K562 (cell line): ENCODE results near the gene THAP12. TPM values are rescaled to one million over a fixed set of nuclear protein-coding genes. Genes with fewer than 3 reads are reported as not detected.

Experiments used
- ATAC-seq: fragments of 200-7000 bp; cut with Tn5 transposase; 3 replicates; pipeline ENCODE4 v1.9.1; 2020; ENCODE audit warnings: moderate library complexity
- BruUV-seq: library from RNA; stranded (reverse); fragments of 400-500 nt; replicated peaks from 2 replicates; lab custom pipeline; 2021; lab: Mats Ljungman, UMichigan
- CTCF ChIA-PET: fragments of 300-600 bp; formaldehyde crosslinking; extraction: SDS; loops from one replicate; lab custom pipeline; 2021; ENCODE audit warnings: low intra/inter-chr PET ratio; lab: Yijun Ruan, JAX
- POLR2A ChIA-PET: fragments of 300-600, 350-650 bp; sonication (Branson Sonifier 250); formaldehyde crosslinking; extraction: SDS; loops from one replicate; lab custom pipeline; 2021; ENCODE audit warnings: antibody characterized with exemption, inconsistent platforms; lab: Yijun Ruan, JAX
- DNase-seq, 4 experiments: peaks; one replicate each; pipeline versions ENCODE4 v3.0.0 to v3.0.0-alpha.2; 2011 to 2018; ENCODE audit warnings: low spot score in 3 of 4, mixed read lengths in 3 of 4; ENCODE audit errors: extremely low read depth in 1 of 4
- FAIRE-seq: peaks from 2 replicates; lab custom pipeline; 2011; peaks lifted over from hg19 to GRCh38; lab: Jason Lieb, UNC
- H2AFZ ChIP-seq: 2 replicates; pipeline ENCODE4 v1.6.0; 2011; ENCODE audit warnings: low read depth, low read length, control low read depth, inconsistent platforms
- H3K27ac ChIP-seq: fragments of 200-600 bp; 3 replicates; pipeline ENCODE4 v1.8.0; 2011; ENCODE audit warnings: low read depth, mild to moderate bottlenecking, control low read depth, inconsistent platforms, low read length, moderate library complexity, mixed read lengths; ENCODE audit errors: extremely low read depth
- H3K27me3 ChIP-seq, 2 experiments: fragments of 300-600 bp in 1 of 2; 2 replicates in 1 of 2; 3 replicates in 1 of 2; pipeline versions ENCODE4 v1.6.0 to v1.8.0; 2011; ENCODE audit warnings: inconsistent platforms in 2 of 2, low read length in 2 of 2, mild to moderate bottlenecking in 1 of 2, mixed read lengths in 1 of 2, moderate library complexity in 1 of 2; ENCODE audit not compliant: control insufficient read depth in 2 of 2, insufficient read depth in 2 of 2
- H3K36me3 ChIP-seq: fragments of 300-600 bp; 3 replicates; pipeline ENCODE4 v1.8.0; 2011; ENCODE audit warnings: mild to moderate bottlenecking, low read length, inconsistent platforms; ENCODE audit not compliant: control insufficient read depth, insufficient read depth
- H3K4me1 ChIP-seq, 2 experiments: fragments of 200-600 bp in 1 of 2; replicated peaks in 1 of 2; 2 replicates in 1 of 2; 3 replicates in 1 of 2; pipeline versions ENCODE4 v1.5.1 to v1.8.0; 2011; ENCODE audit warnings: inconsistent platforms in 2 of 2, low read length in 2 of 2, mild to moderate bottlenecking in 1 of 2, mixed read lengths in 1 of 2, moderate library complexity in 1 of 2; ENCODE audit not compliant: control insufficient read depth in 2 of 2, insufficient read depth in 2 of 2
- H3K4me2 ChIP-seq: 2 replicates; pipeline ENCODE4 v1.6.1; 2011; ENCODE audit warnings: low read length, control low read depth, inconsistent platforms, mixed read lengths; ENCODE audit not compliant: insufficient read depth
- H3K4me3 ChIP-seq: fragments of 200-600 bp; sonication (generic), shearing (Covaris generic); 2 replicates; pipeline ENCODE4 v1.5.1; 2016; ENCODE audit warnings: control low read depth, inconsistent platforms
- H3K79me2 ChIP-seq: fragments of 200-600 bp; 3 replicates; pipeline ENCODE4 v1.8.0; 2011; ENCODE audit warnings: low read length, inconsistent platforms; ENCODE audit not compliant: control insufficient read depth, insufficient read depth
- H3K9ac ChIP-seq, 2 experiments: 2 replicates each; pipeline versions ENCODE4 v1.6.0 to v1.6.1; 2011; ENCODE audit warnings: low read depth in 2 of 2, low read length in 2 of 2, control low read depth in 1 of 2, inconsistent platforms in 1 of 2, mild to moderate bottlenecking in 1 of 2, mixed read lengths in 1 of 2; ENCODE audit not compliant: insufficient read depth in 1 of 2
- H3K9me1 ChIP-seq: one replicate; pipeline ENCODE4 v1.6.0; 2011; ENCODE audit warnings: inconsistent platforms, mild to moderate bottlenecking, low read length, moderate library complexity; ENCODE audit not compliant: control insufficient read depth, insufficient read depth
- H3K9me3 ChIP-seq: replicated peaks from 2 replicates; pipeline ENCODE4 v1.5.1; 2011; ENCODE audit warnings: low read depth, low read length, inconsistent platforms; ENCODE audit not compliant: control insufficient read depth, insufficient read depth
- H4K20me1 ChIP-seq: replicated peaks from 2 replicates; pipeline ENCODE4 v1.6.1; 2011; ENCODE audit warnings: low read length, inconsistent platforms, mixed read lengths; ENCODE audit not compliant: control insufficient read depth, insufficient read depth
- CREBBP ChIP-seq: IDR thresholded peaks from one replicate; pipeline ENCODE4 v1.6.1; 2012; ENCODE audit warnings: low read depth, mild to moderate bottlenecking, control low read depth, inconsistent platforms, low read length
- DIDO1 ChIP-seq: fragments of 450-650 bp; IDR thresholded peaks from 2 replicates; pipeline ENCODE4 v1.6.1; 2016; ENCODE audit warnings: low read depth, missing biosample characterization, missing genetic modification characterization
- FOXO4 ChIP-seq: fragments of 450-650 bp; formaldehyde crosslinking; IDR thresholded peaks from 2 replicates; pipeline ENCODE4 v1.4.0; 2020; ENCODE audit warnings: mild to moderate bottlenecking, moderate library complexity
- JUN ChIP-seq, 2 experiments: sonication (generic) in 1 of 2; formaldehyde crosslinking in 1 of 2; IDR thresholded peaks; 2 replicates each; pipeline versions ENCODE4 v1.6.1 to v1.8.0; 2012 to 2022; ENCODE audit warnings: borderline replicate concordance in 2 of 2, mild to moderate bottlenecking in 2 of 2, improper control_type of control experiment in 1 of 2, low read depth in 1 of 2, low read length in 1 of 2, missing genetic modification reagents in 1 of 2
- NCOA2 ChIP-seq, 2 experiments: fragments of 450-650 bp; IDR thresholded peaks; 2 replicates each; pipeline ENCODE4 v1.6.1; 2018; ENCODE audit warnings: mild to moderate bottlenecking in 2 of 2, moderate library complexity in 1 of 2; ENCODE audit not compliant: partially characterized antibody in 2 of 2
- TFE3 ChIP-seq: fragments of 450-650 bp; formaldehyde crosslinking; IDR thresholded peaks from 2 replicates; pipeline ENCODE4 v1.4.0; 2020; ENCODE audit warnings: mild to moderate bottlenecking, mixed read lengths
- TOE1 ChIP-seq, 2 experiments: fragments of 450-650 bp in 1 of 2; sonication (generic) in 1 of 2; formaldehyde crosslinking in 1 of 2; IDR thresholded peaks; 2 replicates each; pipeline versions ENCODE4 v1.7.1 to v1.8.0; 2016 to 2022; ENCODE audit warnings: borderline replicate concordance in 2 of 2, mild to moderate bottlenecking in 2 of 2, antibody characterized with exemption in 1 of 2, inconsistent platforms in 1 of 2, low read depth in 1 of 2, missing genetic modification reagents in 1 of 2, moderate library complexity in 1 of 2
- UBTF ChIP-seq, 2 experiments: IDR thresholded peaks; 2 replicates each; pipeline ENCODE4 v1.6.1; 2012; ENCODE audit warnings: improper control_type of control experiment in 2 of 2, low read depth in 2 of 2, low read length in 2 of 2, borderline replicate concordance in 1 of 2
- ZNF77 ChIP-seq: fragments of 250-450 bp; sonication (Bioruptor Pico); IDR thresholded peaks from 2 replicates; pipeline ENCODE4 v1.5.0; 2020
- WGBS: fragments of 100-300 bp; shearing (Covaris generic); methylation state at CpG from one replicate; pipeline ENCODE4 v1.1.6; 2016; ENCODE audit warnings: low coverage, mixed read lengths; ENCODE audit not compliant: insufficient coverage; ENCODE audit errors: missing lambda C conversion rate; 5-methylcytosine and 5-hydroxymethylcytosine counted together
- in situ Hi-C: fragments of 300-500 bp; cut with MboI; formaldehyde crosslinking; loops from 4 replicates; pipeline ENCODE4 v1.15.0; 2018; ENCODE audit warnings: inconsistent platforms, mixed read lengths
- intact Hi-C: fragments of 100-400 bp; cut with micrococcal nuclease; formaldehyde crosslinking; loops from 2 replicates; pipeline ENCODE4 v1.14.2; 2022
- polyA plus RNA-seq, 8 experiments: library from polyadenylated mRNA; depleted of rRNA in 4 of 8; stranded (reverse) in 5 of 8; unstranded in 3 of 8; fragments of >200 nt; fragmentation: Nextera tagmentation in 2 of 8; fragmentation: Illumina TruSeq in 1 of 8; extraction: Ambion mirVana in 2 of 8; extraction: Trizol in 1 of 8; gene quantifications; 2 replicates each; pipeline versions ENCODE4 v1.2.1 to v1.2.3, GENCODE V29; 2011 to 2014; ENCODE audit warnings: inconsistent platforms in 1 of 8, missing spikeins in 1 of 8
- total RNA-seq, 7 experiments: library from RNA; depleted of rRNA in 6 of 7; stranded (reverse); fragments of >200 nt in 6 of 7; fragmentation: Illumina TruSeq in 2 of 7; extraction: Trizol in 2 of 7; gene quantifications; 2 replicates each; pipeline versions ENCODE4 v1.2.1 to v1.2.3, GENCODE V29; 2011 to 2021; ENCODE audit warnings: low replicate concordance in 1 of 7

Gene THAP12
- total and polyA plus RNA-seq, 9 of the 15 experiments (the other 6 are each of a cell fraction or from before 2014, with no cell fraction given), result 28.1 to 103 (median 57.8) TPM

- peaks cover 5% of the 10 kb centered on the region; the same call in 1 of the 2 replicates for H4K20me1 ChIP-seq
- no peak overlapping the region for H3K4me2 ChIP-seq
- no peak overlapping the region for H2AFZ ChIP-seq
- BruUV-seq, result no TSS peak
- no peak overlapping the region for H3K27ac ChIP-seq
- H3K79me2 ChIP-seq, result peaks cover 89% of the 10 kb centered on the region
- no peaks in the 10 kb centered on the region for H3K27me3 ChIP-seq
- no peaks in the 10 kb centered on the region for H3K9me3 ChIP-seq
- ChIA-PET CTCF (no interaction called here), POLR2A (no interaction called here)
- intact Hi-C loops, result no loop called here
- DNase-seq (no peak), ATAC-seq (no peak), FAIRE-seq (no peak)
- peaks cover 5 to 9% of the 10 kb centered on the region in 2 experiments; a peak in 4 of 5 replicates for H3K4me1 ChIP-seq
- no peaks in the 10 kb centered on the region for H3K36me3 ChIP-seq
- in situ Hi-C loops, result no loop called here
- H3K9me1 ChIP-seq, result no peaks in the 10 kb centered on the region
- WGBS, result 77% methylated on average over 7 of the region's 7 CpGs
- no peak overlapping the region for H3K4me3 ChIP-seq
- no peak overlapping the region for H3K9ac ChIP-seq
- TF ChIP-seq CREBBP (no peak), NCOA2 (IDR thresholded peaks at IDR 0.05; ENCODE audit: partially characterized antibody in 2 of 2) (no peak), DIDO1 (tag) (no peak), TOE1 (IDR thresholded peaks at IDR 0.05; ENCODE audit: borderline replicate concordance) (no peak), TOE1 (CRISPR knock-in tag; IDR thresholded peaks at IDR 0.05; ENCODE audit: borderline replicate concordance, low read depth) (no peak), UBTF (IDR thresholded peaks at IDR 0.05; ENCODE audit: borderline replicate concordance in 1 of 2, low read depth in 2 of 2, low read length in 2 of 2) (no peak), ZNF77 (CRISPR knock-in tag) (no peak), JUN (IDR thresholded peaks at IDR 0.05; ENCODE audit: borderline replicate concordance, low read depth, low read length) (no peak), JUN (CRISPR knock-in tag; IDR thresholded peaks at IDR 0.05; ENCODE audit: borderline replicate concordance) (no peak), FOXO4 (CRISPR knock-in tag) (no peak), TFE3 (CRISPR knock-in tag) (no peak)
Measured at GRCh38 chr11:76376746-76377558, 4.0 kb downstream of the THAP12 start.
